ENCODE measurements around the gene ZNF548.

The ZNF548 gene

GRCh38 chr19:57398868-57399267, 9.2 kb downstream of the ZNF548 start:
- DNase-seq (ENCODE audit: low read depth) = no peak

DNA sequence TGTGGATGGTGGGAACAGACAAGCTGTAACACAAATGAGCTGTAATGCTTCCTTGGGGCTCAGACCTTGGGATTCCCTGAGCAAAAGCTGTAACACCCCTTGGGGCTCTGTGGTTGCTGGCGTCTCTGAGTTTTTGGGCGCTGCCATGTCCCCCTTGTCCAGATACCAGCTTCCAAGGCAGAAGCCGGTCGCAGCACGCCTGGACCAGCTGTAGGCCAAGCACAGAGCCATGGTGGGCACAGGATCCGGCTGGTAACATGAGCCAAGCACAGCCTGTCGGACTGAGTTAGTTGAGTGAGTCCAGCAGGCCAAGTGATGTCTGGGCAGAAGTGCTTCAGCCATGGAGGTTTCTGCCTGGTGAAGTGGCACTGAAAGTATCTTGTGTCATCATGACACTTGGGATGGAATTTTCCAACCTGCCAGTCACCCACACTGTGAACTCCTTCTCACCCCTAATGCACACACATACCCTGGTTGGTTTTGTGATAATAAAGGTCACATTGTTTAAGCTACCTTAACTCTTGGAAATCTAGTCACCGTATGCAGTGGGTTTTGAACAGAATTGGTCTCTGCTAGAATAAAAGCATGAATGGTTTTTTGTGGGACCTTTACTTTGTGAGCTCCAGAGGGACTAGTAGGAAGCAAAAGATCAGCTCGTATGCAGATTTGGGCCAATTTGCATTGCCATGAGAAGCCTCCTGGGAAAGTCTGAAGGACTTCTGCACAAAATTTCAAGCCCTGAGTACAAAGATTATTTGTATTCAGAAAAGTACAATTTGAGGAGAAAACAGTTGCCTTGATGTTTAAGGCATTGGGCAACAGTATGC, 14.3 kb downstream of the ZNF548 start:
- no peak for DNase-seq (ENCODE audit: low read depth)

DNA sequence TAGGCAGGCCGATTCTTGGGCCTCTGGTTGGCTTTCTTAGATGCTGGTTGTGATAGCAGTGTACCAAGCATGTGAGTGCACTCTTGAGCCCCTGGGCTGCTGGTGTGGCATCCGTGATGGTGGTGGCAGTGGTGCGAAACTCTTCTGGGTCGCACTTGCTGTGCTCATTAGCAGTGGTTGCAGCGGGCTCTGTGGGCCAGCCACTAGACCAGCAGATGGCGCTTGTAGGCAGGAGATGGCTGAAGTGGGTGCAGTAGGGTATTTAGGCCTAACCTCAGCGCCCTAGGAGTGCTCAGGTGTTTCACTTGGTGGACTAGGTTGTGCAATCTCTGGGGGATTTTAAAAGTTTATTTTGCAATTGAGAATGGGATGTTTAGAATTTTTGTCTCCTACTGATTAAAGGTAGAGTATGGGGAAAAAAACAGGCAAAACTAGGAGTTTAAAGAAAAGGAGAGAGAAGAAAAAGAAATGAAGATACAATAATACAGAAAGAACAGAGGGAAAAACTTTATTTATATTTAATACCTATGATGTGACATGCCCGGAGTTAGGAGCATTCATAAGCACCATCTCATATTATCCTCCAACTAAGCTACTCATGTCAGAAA, 17.0 kb downstream of the ZNF548 start:
- DNase-seq (ENCODE audit: low read depth) = peak; percentile 49

DNA sequence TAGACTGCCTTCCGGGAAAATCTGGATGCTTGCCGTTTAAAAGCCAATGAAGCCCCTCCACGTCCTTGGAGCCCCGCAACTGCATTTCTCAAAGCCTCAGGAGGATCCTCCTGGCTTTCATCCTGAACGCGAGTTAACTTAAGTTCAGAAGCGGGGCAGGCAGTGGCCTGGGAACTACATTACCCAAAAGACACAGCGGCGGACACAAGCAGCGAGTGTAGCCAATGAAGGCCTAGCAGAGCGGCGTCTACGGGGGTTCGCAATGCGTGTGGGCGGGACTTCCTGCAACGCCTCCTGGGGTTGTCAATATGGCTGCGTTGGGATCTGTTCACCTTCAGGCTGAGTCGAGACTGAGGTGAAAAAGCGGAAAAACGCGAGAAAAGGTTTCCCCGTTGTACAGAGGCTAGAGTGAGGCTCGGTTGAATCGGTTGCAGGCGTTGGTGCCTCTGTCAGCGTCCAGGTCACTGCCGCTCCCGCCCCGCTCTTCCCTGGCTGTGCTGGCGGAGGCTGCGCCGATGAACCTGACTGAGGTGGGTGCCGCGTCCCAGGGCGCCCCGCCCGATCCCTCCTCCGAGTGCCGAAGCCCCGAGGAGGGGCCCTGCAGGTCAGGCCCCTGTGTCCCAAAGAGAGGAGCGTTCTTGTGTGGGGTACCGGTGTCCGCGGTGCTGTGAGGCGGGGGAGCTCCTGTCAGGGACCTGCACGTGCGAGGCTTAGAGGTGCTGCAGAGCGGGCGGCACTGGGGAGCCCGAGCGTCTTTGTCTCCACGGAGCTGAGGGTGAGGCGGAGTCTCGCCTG, 21.4 kb downstream of the ZNF548 start, which contains the start of gene ZNF17:
TSS of gene ZNF17 (plus strand) at position 285 of the 795 bp plus-strand sequence. CDS start 2,455 bp downstream, outside the sequence.
- peak; percentile 89 for DNase-seq (ENCODE audit: low read depth)

DNA sequence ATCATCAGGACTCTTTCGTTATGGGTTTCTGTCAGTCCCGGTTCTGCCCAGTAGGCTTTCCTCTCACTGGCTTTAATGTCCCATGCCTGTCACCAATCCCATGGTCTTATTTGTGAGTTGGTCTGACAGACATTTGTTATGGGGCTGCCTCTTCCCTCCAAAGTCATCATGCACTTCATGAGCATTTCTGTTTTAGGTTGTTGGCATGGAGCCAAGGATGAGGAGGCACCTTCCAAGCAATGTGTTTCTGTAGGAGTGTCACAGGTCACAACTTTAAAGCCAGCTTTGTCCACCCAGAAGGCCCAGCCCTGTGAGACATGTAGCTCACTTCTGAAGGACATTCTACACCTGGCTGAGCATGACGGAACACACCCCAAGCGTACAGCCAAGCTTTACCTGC, 29.8 kb downstream of the ZNF548 start:
- DNase-seq (ENCODE audit: low read depth) = no peak

DNA sequence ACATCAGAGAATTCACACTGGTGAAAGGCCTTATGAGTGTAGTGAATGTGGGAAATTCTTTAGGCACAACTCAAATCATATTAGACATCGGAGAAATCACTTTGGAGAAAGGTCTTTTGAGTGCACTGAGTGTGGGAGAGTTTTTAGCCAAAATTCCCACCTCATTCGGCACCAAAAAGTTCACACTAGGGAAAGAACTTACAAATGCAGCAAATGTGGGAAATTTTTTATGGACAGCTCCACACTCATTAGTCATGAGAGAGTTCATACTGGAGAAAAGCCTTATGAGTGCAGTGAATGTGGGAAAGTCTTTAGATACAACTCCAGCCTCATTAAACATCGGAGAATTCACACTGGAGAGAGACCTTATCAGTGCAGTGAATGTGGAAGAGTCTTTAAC, 31.4 kb downstream of the ZNF548 start:
- no peak for DNase-seq (ENCODE audit: low read depth)

GRCh38 chr19:57434386-57435061, 44.9 kb downstream of the ZNF548 start:
- no peak for DNase-seq (ENCODE audit: low read depth)

DNA sequence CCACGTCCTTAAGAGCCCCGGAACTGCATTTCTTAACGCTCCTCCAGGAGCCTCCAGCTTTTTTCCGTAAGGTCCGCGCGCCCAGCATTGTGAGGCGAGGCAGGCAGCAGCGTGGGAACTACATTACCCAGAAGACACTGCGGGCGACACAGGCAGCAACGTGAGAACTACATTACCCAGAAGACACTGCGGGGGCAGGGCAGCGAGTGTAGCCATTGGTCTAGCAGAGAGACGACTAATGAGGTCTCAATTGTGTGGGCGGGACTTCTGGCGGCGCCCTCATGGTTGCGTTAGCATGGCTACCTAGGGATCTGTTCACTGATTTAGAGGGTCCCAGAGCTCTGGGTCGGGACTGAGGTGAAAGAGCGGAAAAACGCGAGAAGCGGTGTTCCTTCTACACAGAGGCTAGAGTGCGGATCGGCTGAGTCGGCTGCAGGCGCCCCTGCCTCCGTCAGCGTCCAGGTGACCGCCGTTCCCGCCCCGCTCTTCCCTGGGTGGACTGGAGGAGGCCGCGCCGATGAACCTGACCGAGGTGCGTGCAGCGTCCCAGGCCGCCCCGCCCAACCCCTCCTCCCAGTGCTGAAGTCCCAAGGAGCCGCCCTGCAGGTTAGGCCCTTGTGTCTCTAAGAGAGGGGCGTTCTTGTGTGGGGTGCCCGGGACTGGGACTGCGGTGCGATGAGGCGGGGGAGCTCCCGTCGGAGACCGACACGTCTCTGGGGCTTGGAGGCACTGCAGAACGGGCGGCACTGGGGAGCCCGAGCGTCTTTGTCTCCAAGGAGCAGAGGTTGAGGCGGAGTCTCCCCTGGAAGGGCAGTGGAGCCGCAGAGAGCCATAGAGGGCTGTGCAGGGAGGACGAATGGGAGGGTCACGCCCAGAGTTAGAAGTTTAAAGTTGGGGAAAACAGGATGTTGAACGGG, 45.7 kb downstream of the ZNF548 start, which contains the start of gene ZNF749:
TSS of gene ZNF749 (plus strand) at position 264 of the 917 bp plus-strand sequence. CDS start at position 518, 254 bp downstream.
- DNase-seq (ENCODE audit: low read depth) = peak; percentile 95

DNA sequence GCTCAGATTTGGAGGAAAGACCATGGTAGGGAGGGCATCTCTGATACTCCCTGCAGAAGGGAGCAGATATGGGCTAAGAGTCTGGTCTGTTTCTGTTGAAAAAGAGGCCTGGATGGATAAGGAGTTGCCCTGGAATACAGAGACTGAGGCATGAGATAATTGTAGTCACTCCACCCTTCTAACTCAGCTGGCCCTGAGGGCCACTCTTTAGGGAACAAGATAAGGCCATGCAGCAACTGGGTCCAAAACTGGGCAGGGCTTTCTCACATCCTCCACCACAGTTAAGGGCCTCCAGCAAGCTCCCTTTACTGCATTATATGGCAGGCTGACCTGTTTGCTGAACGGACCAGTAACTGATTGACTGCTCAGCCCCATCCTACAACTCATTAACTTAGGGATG, 46.8 kb downstream of the ZNF548 start:
- DNase-seq (ENCODE audit: low read depth) = no peak

DNA sequence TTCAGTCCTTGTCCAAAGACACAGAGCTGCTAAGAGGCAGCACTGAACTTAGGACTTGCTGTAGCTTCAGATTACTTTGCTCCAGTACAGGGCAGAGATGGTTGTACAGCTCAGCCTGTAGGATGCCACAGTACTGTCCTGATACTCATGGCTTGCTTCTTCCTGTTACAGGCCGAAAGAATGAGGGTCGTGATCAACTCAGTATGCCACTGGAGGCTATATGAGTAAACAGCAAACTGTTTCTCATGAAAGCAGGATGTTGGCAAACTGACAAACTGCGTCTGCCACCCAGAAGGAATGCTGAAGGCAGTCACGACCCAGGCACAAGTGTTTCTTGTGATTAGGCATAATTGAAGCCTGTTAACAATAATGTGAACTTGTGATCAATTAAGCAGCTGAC, 48.3 kb downstream of the ZNF548 start:
- DNase-seq (ENCODE audit: low read depth) = no peak

GRCh38 chr19:57438925-57439324, 49.3 kb downstream of the ZNF548 start:
- no peak for DNase-seq (ENCODE audit: low read depth)

DNA sequence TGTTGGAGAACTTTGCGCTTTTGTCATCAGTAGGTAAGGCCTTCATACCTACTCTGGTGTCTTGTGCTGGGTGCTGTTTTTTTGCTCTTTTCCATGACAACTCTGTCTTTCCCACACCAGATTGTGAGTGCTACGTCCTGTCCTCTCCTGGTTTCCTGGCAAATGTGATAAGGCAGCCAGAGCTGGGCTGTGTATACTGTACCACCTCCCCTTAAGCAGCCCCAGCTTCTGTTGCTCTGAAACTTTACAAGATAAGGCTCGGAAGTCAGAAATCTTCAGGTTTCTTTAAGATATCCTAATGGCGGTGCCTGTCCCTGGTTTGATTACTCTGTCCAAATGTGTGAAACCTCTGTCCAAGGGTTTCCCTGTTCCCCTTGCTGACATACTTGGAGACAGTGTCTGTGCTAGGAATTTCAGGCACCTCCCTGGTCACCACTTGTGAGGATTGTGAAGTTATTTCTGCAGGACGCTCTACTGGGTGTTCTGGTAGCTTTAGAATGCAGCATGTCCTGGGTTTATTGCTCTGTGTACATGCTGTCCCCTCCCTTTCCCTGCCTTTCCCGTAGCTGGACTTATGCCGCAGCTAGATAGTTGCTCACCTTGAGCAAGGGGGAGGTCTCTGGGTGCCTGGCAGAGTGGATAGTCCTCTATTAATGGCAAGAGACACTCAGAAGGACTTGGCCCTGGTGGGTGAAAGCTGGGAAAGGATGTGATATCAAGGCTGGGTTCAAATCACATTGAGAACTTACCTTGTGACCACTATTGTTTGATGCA, 52.5 kb downstream of the ZNF548 start:
- no peak for DNase-seq (ENCODE audit: low read depth)

DNA sequence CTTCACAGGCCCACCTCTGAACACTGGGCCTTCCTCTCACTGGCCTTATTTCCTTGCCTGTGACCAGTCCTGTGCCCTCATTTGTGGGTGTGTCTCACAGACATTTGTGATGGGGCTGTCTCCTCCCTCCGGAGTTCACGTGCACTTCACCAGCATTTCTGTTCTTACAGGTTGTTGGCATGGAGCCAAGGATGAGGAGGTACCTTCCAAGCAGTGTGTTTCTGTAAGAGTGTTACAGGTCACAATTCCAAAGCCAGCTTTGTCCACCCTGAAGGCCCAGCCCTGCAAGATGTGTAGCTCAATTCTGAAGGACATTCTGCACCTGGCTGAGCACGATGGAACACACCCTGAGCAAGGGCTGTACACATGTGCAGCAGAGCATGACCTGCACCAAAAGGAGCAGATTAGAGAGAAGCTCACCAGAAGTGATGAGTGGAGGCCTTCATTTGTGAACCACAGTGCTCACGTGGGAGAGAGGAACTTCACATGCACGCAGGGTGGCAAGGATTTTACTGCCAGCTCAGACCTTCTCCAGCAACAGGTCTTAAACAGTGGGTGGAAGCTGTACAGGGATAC, 53.6 kb downstream of the ZNF548 start:
- DNase-seq (ENCODE audit: low read depth) = no peak

- DNase-seq (ENCODE audit: low read depth) = no peak
Observed at GRCh38 chr19:57452307-57452706, 62.7 kb downstream of the ZNF548 start.

Data from stimulated activated CD8-positive, alpha-beta memory T cell treated with anti-CD3 and anti-CD28 coated beads, Interleukin-12 subunit alpha, Interleukin-12 subunit beta, amount 100 ng/mL, for 1 hour (primary cell).